Sigmoid colon (tissue), 7 donors: ENCODE measurements around the gene SYNDIG1. TPM values are rescaled to one million over a fixed set of nuclear protein-coding genes. Genes with fewer than 3 reads are reported as not detected.

Experiments used
- DNase-seq: peaks from one replicate; pipeline ENCODE4 v3.0.0-alpha.2; 2019
- H3K27ac ChIP-seq, 4 donors: fragments of 200-600 bp; sonication (generic); one replicate each; pipeline ENCODE4 v1.5.1; 2016 to 2019; ENCODE audit warnings: mild to moderate bottlenecking in 1 of 4
- H3K27me3 ChIP-seq, 3 donors: fragments of 200-600 bp; sonication (generic); one replicate each; pipeline ENCODE4 v1.5.1; 2019; ENCODE audit warnings: mild to moderate bottlenecking in 1 of 3
- H3K36me3 ChIP-seq, 4 donors: fragments of 200-600 bp; sonication (generic); one replicate each; pipeline ENCODE4 v1.5.1; 2016 to 2019
- H3K4me1 ChIP-seq, 4 donors: fragments of 200-600 bp; sonication (generic); one replicate each; pipeline ENCODE4 v1.5.1; 2017 to 2019
- H3K4me3 ChIP-seq, 4 donors: fragments of 200-600 bp; sonication (generic); one replicate each; pipeline ENCODE4 v1.5.1; 2017 to 2019; ENCODE audit warnings: mild to moderate bottlenecking in 2 of 4, moderate library complexity in 1 of 4
- H3K9me3 ChIP-seq, 4 donors: fragments of 200-600 bp in 3 of 4; sonication (generic) in 3 of 4; one replicate each; pipeline versions ENCODE4 v1.5.1 to v1.6.1; 2013 to 2019
- CTCF ChIP-seq, 4 experiments: fragments of 450-650 bp in 3 of 4; fragments of 200-600 bp in 1 of 4; IDR thresholded peaks; one replicate each; pipeline ENCODE4 v1.5.1; 2016 to 2019; ENCODE audit warnings: antibody characterized with exemption in 4 of 4, mild to moderate bottlenecking in 3 of 4, moderate library complexity in 2 of 4
- EP300 ChIP-seq, 4 donors: sonication (generic); formaldehyde crosslinking; IDR thresholded peaks; one replicate each; pipeline ENCODE4 v1.6.1; 2017; ENCODE audit warnings: antibody characterized with exemption in 4 of 4
- POLR2A ChIP-seq, 2 donors: fragments of 450-650 bp; IDR thresholded peaks; one replicate each; pipeline ENCODE4 v1.6.1; 2016; ENCODE audit warnings: antibody characterized with exemption in 2 of 2, mild to moderate bottlenecking in 2 of 2, moderate library complexity in 2 of 2
- POLR2AphosphoS5 ChIP-seq, 4 donors: sonication (generic); formaldehyde crosslinking; IDR thresholded peaks; one replicate each; pipeline ENCODE4 v1.6.1; 2017; ENCODE audit warnings: antibody characterized with exemption in 4 of 4
- WGBS, 2 donors: extraction: QIAGEN DNeasy Blood & Tissue Kit; methylation state at CpG; one replicate each; pipeline ENCODE4 v1.1.7; 2013; 5-methylcytosine and 5-hydroxymethylcytosine counted together
- intact Hi-C: fragments of 100-400 bp; cut with DNase I; formaldehyde crosslinking; loops from one replicate; pipeline ENCODE4 v1.15.1; 2023
- polyA plus RNA-seq, 3 donors: library from polyadenylated mRNA; stranded (reverse); fragments of 200-250 nt; gene quantifications; one replicate each; pipeline ENCODE4 v1.2.3, GENCODE V29; 2013
- total RNA-seq, 4 donors: library from RNA; depleted of rRNA; stranded (reverse); fragments of >200 nt; gene quantifications; one replicate each; pipeline ENCODE4 v1.1.0, GENCODE V29; 2016
- donor health status: healthy with polysubstance abuse.
- donor health status: Bipolar disorder and iron deficiency.
- donor health status: healthy.

SYNDIG1 gene
- total and polyA plus RNA-seq, 7 donors = 0.16 to 0.69 (median 0.36) TPM; not detected in 2

- Histone ChIP-seq H3K27me3 (no peaks in the 10 kb centered on the region), H3K4me1 (no peaks in the 10 kb centered on the region), H3K9me3 (no peaks in the 10 kb centered on the region), H3K4me3 (no peak overlapping the region), H3K36me3 (no peaks in the 10 kb centered on the region), H3K27ac (no peak overlapping the region)
- intact Hi-C loops = no loop called here
- no peak for DNase-seq
- 75 to 82% methylated on average over 5 of the region's 5 CpGs for WGBS, 2 donors
- no peak for TF ChIP-seq EP300 (IDR thresholded peaks at IDR 0.05)
- TF ChIP-seq CTCF (IDR thresholded peaks at IDR 0.05) = no peak
Measured at GRCh38 chr20:24523661-24524060, 54.2 kb downstream of the SYNDIG1 start.

DNA sequence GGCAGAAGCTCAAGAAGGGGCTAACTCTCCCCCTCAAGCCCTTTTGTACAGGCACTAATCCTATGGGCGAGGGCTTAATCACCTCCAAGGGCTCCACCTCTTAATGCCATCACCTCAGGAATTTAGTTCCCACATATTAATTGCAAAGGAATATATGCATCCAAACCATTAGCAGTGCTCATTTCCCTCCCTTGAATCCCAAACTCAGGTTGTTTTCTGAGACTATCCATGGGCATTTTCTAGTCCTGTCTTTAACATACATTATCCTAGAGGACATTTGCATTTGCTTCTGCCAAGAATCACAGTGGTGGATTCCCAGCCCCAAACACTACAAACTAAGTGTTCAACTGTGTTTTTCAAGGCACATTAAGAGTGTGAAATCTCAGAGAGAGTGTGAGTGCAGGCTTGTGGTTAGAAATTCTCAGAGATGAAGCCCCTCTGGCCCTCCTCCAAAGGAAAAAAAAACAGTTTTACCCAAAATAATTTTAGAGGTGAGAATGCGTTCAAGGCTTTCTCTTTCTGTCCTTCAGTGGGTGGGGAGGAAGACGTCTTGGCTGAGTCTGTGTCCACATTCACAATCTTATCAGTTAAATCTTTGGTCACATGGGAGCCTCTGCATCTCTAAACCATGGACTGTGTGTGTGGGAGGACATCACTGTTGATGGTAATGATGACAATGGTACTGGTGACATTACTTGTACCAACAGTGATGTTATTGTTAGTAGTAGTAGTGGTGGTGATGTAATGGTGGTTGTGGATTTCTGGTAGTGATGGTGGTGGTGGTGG lies 59.3 kb downstream of the SYNDIG1 start:
- intact Hi-C loops = no loop called here
- H3K4me1 ChIP-seq = no peaks in the 10 kb centered on the region
- H3K4me3 ChIP-seq = no peak overlapping the region
- no peak for DNase-seq
- no peaks in the 10 kb centered on the region for H3K9me3 ChIP-seq
- no peaks in the 10 kb centered on the region for H3K36me3 ChIP-seq
- no peak for TF ChIP-seq EP300 (IDR thresholded peaks at IDR 0.05)
- no peak for TF ChIP-seq POLR2AphosphoS5 (IDR thresholded peaks at IDR 0.05)
- TF ChIP-seq POLR2A (IDR thresholded peaks at IDR 0.05) = no peak
- no peak for TF ChIP-seq CTCF (IDR thresholded peaks at IDR 0.05)
- no peaks in the 10 kb centered on the region for H3K27me3 ChIP-seq
- H3K27ac ChIP-seq = no peak overlapping the region
- WGBS, 2 donors = 64 to 70% methylated on average over 3 of the region's 3 CpGs

DNA sequence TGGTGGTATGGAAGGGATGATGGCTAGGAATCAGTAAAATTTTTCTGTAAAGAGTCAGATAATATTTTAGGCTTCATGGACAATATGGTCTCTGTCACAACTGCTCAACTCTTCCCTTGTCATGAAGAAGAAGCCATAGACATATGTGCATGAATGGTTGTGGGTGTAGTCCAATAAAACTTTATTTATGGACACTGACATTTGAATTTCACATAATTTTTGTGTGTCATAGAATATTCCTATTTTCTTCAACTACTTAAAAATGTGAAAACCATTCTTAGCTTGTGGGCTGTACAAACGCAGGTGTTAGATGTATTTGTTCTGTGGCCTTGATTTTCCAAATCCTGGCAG lies 59.9 kb downstream of the SYNDIG1 start:
- no peaks in the 10 kb centered on the region for H3K27me3 ChIP-seq
- H3K27ac ChIP-seq = no peak overlapping the region
- DNase-seq = no peak
- intact Hi-C loops = no loop called here
- no peaks in the 10 kb centered on the region for H3K4me1 ChIP-seq
- no peaks in the 10 kb centered on the region for H3K36me3 ChIP-seq
- WGBS, 2 donors = 88 to 90% methylated on average over 1 of the region's 1 CpG
- no peak overlapping the region for H3K4me3 ChIP-seq
- no peaks in the 10 kb centered on the region for H3K9me3 ChIP-seq
- TF ChIP-seq EP300 (IDR thresholded peaks at IDR 0.05) (no peak), CTCF (IDR thresholded peaks at IDR 0.05) (no peak), POLR2A (IDR thresholded peaks at IDR 0.05) (no peak)

DNA sequence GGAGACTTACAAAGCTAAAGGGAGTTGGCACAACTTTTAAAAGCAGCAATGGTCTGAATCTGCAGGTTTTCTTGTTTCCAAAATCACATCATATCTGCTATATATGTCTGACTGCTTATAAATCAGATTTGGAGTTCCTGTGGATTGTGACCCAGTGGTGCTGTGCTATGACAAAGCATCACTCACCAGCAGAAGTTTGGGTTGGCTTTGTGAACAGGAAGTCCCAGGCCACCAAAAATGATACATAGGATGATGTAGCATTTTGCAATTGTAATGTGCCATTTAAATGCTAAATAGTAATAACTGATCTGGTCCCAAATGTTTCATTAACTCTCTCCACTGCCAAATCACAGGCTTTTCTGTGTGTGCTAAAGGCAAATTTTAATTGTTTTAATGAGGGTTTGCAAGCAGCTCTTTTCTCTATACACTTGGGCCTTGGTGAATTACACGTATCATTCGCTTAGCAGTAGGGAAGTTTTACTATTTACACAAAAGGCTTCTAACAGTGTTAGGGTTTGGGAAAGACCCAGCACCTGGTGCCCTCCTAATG lies 60.8 kb downstream of the SYNDIG1 start:
- H3K9me3 ChIP-seq = no peaks in the 10 kb centered on the region
- H3K4me1 ChIP-seq = no peaks in the 10 kb centered on the region
- DNase-seq = no peak
- no peak overlapping the region for H3K4me3 ChIP-seq
- H3K36me3 ChIP-seq = no peaks in the 10 kb centered on the region
- no peaks in the 10 kb centered on the region for H3K27me3 ChIP-seq
- H3K27ac ChIP-seq = no peak overlapping the region
- intact Hi-C loops = no loop called here
- 81 to 82% methylated on average over 2 of the region's 2 CpGs for WGBS, 2 donors
- TF ChIP-seq CTCF (IDR thresholded peaks at IDR 0.05) = no peak
- TF ChIP-seq POLR2AphosphoS5 (IDR thresholded peaks at IDR 0.05) = no peak
- no peak for TF ChIP-seq POLR2A (IDR thresholded peaks at IDR 0.05)
- no peak for TF ChIP-seq EP300 (IDR thresholded peaks at IDR 0.05)

GRCh38 chr20:24531202-24531601 lies 61.8 kb downstream of the SYNDIG1 start:
- no peaks in the 10 kb centered on the region for H3K27me3 ChIP-seq
- no peak for DNase-seq
- H3K4me1 ChIP-seq = no peaks in the 10 kb centered on the region
- intact Hi-C loops = no loop called here
- TF ChIP-seq EP300 (IDR thresholded peaks at IDR 0.05) (no peak), CTCF (IDR thresholded peaks at IDR 0.05) (no peak), POLR2AphosphoS5 (IDR thresholded peaks at IDR 0.05) (no peak), POLR2A (IDR thresholded peaks at IDR 0.05) (no peak)
- H3K36me3 ChIP-seq = no peaks in the 10 kb centered on the region
- 88 to 92% methylated on average over 4 of the region's 4 CpGs for WGBS, 2 donors
- no peak overlapping the region for H3K4me3 ChIP-seq
- H3K27ac ChIP-seq = no peak overlapping the region
- H3K9me3 ChIP-seq = no peaks in the 10 kb centered on the region
